Fibroblast of mammary gland (primary cell): ENCODE measurements around the gene RPRD1A.
A peak's percentile ranks its signal among the peaks of the same experiment; 100 is the strongest.
"Not testable (repeated sequence)": the region's sequence is repeated elsewhere in the genome, so short reads cannot be mapped to it uniquely, and the experiment has no call there.

Experiments
- DNase-seq: peaks from one replicate; pipeline ENCODE4 v3.0.0-alpha.2; 2010; ENCODE audit warnings: low read depth
- H3K4me3 ChIP-seq: 2 replicates; pipeline ENCODE4 v1.5.1; 2011; ENCODE audit warnings: low read depth, mild to moderate bottlenecking, low read length, moderate library complexity; ENCODE audit not compliant: control insufficient read depth
- CTCF ChIP-seq: conservative IDR thresholded peaks from 2 replicates; pipeline ENCODE4 v1.5.1; 2011; ENCODE audit warnings: low read depth, low read length, inconsistent platforms; ENCODE audit not compliant: control insufficient read depth, insufficient read depth

The RPRD1A gene

GRCh38 chr18:36067055-36067957, at the start of gene RPRD1A:
Gene RPRD1A (minus strand): TSS chr18:36067559. CDS start chr18:36067404, 155 bp downstream.
- H3K4me3 ChIP-seq: peak within 1 kb of the TSS; percentile 81
- peak; percentile 92 for DNase-seq
- no peak for TF ChIP-seq CTCF

DNA sequence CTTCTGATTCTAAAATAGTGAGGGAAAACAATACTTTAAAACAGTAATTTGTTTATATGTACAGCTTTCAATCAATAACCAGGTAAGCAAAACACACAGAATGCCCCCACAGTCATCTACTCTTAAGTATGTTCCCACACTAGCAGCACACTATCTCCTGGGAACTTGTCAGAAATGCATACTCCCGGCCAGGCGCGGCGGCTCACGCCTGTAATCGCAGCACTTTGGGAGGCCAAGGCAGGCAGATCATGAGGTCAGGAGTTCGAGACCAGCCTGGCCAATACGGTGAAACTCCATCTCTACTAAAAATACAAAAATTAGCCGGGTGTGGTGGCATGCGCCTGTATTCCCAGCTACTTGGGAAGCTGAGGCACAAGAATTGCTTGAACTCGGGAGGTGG, 49.4 kb upstream of the RPRD1A start:
- not testable (repeated sequence) for DNase-seq, H3K4me3 ChIP-seq

DNA sequence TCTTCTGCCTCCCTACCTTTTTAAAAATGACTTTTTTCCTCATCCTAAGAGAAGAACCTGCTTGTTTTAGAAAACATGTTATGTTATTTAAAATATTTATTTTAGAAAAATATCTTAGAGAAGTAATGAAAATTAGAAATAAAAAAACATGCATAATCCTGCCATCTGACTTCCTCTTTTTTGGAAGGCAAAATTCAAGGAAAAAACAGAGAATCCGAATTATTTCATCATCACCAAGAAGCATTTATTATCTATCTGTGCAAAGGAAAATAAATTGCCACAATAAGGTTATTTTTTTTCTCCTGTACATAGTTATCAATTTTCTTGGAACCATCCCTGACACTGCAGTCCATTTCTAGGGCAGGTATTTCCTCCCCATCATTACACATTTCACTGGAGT, 47.4 kb upstream of the RPRD1A start:
- no peak overlapping the region for H3K4me3 ChIP-seq
- TF ChIP-seq CTCF: no peak
- no peak for DNase-seq

GRCh38 chr18:36114251-36114650, 46.9 kb upstream of the RPRD1A start:
- no peak for DNase-seq
- H3K4me3 ChIP-seq: no peak overlapping the region
- no peak for TF ChIP-seq CTCF

DNA sequence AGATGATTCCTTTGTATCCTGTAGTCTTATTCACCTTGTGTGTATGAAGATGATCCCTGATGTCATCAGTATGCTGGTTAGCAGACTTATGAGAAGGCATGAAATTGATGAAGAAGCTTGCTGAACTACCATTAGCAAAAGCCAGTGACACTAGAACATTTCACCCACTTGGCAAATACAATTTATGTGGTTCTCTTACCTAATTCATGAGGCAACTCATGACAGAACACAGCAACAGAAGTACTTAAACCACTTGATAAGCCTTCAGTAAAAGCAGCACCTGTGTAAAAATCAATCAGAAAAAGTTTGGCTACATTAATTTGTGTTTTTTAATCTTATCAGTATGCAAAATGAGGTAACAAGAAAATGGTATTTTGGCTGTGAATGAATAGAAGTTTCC, 44.9 kb upstream of the RPRD1A start:
- TF ChIP-seq CTCF: no peak
- no peak for DNase-seq
- H3K4me3 ChIP-seq: no peak overlapping the region

- no peak for DNase-seq
- no peak overlapping the region for H3K4me3 ChIP-seq
- TF ChIP-seq CTCF: no peak
Observed at GRCh38 chr18:36109737-36110136, 42.4 kb upstream of the RPRD1A start.

DNA sequence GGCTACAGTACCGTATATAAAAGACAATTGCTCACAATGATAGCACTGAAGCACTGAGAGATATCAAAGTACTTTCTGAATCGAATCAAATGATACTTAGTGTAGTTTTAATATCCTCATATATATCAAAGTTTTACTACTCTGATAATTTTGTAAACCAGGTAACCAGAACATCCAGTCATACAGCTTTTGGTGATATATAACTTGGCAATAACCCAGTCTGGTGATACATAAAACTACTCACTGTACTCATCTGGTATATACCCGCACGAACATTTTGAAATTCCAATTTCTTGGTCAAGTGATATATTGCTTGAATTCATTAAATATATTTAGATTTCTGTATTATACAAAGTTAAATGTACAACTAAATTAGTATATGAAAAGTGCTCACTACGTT, 41.2 kb upstream of the RPRD1A start:
- TF ChIP-seq CTCF: no peak
- H3K4me3 ChIP-seq: no peak overlapping the region
- no peak for DNase-seq
